Adrenal gland (tissue), 12 donors: Measurements from ENCODE around the gene PRKG1. TPM values are rescaled to one million over a fixed set of nuclear protein-coding genes. Genes with fewer than 3 reads are reported as not detected.

Experiments used
- DNase-seq, 7 donors: peaks; one replicate each; pipeline ENCODE4 v3.0.0-alpha.2; 2019 to 2020
- H3K27ac ChIP-seq, 5 donors: fragments of 200-600 bp; sonication (generic) in 4 of 5; 1 replicate in 3 of 5; 2 replicates in 2 of 5; pipeline versions ENCODE4 v1.5.1 to v1.8.0; 2016 to 2020; ENCODE audit warnings: mild to moderate bottlenecking in 1 of 5
- H3K27me3 ChIP-seq: fragments of 200-600 bp; 2 replicates; pipeline ENCODE4 v1.8.0; 2021
- H3K36me3 ChIP-seq, 2 donors: fragments of 200-600 bp; replicated peaks in 1 of 2; 1 replicate in 1 of 2; 2 replicates in 1 of 2; pipeline versions ENCODE4 v1.5.1 to v1.8.0; 2018 to 2022
- H3K4me1 ChIP-seq, 2 donors: fragments of 200-600 bp; replicated peaks in 1 of 2; 1 replicate in 1 of 2; 2 replicates in 1 of 2; pipeline versions ENCODE4 v1.5.1 to v1.8.0; 2018 to 2021
- H3K4me3 ChIP-seq, 4 donors: fragments of 200-600 bp; sonication (generic) in 3 of 4; one replicate each; pipeline ENCODE4 v1.5.1; 2016 to 2018
- H3K9me3 ChIP-seq, 3 donors: fragments of 200-600 bp; sonication (generic) in 1 of 3; replicated peaks in 1 of 3; 1 replicate in 2 of 3; 2 replicates in 1 of 3; pipeline versions ENCODE4 v1.5.1 to v1.8.0; 2016 to 2021
- POLR2A ChIP-seq, 2 donors: fragments of 450-650 bp; IDR thresholded peaks; one replicate each; pipeline ENCODE4 v1.6.1; 2017; ENCODE audit warnings: antibody characterized with exemption in 2 of 2, mild to moderate bottlenecking in 2 of 2, moderate library complexity in 1 of 2
- WGBS, 4 donors: extraction: QIAGEN DNeasy Blood & Tissue Kit in 2 of 4; methylation state at CpG; one replicate each; pipeline versions ENCODE4 v1.1.5 to v1.1.7; 2013 to 2017; 5-methylcytosine and 5-hydroxymethylcytosine counted together
- intact Hi-C, 2 donors: fragments of 100-400 bp; cut with DNase I; formaldehyde crosslinking; loops; one replicate each; pipeline versions ENCODE4 v1.14.1 to v1.15.0; 2022 to 2023
- polyA plus RNA-seq, 3 donors: library from polyadenylated mRNA; stranded (reverse); fragments of 200-250 nt in 2 of 3; fragments of 350-450 nt in 1 of 3; fragmentation: Illumina TruSeq in 1 of 3; extraction: RNeasy Lipid Tissue Mini Kit (QIAGEN cat#74804) in 1 of 3; gene quantifications; one replicate each; pipeline ENCODE4 v1.2.3, GENCODE V29; 2013 to 2014
- total RNA-seq, 9 donors: library from RNA; depleted of rRNA in 4 of 9; stranded (reverse); fragments of >200 nt in 4 of 9; fragments of 120-200 nt in 1 of 9; fragmentation: NEBNext Ultra II Directional in 1 of 9; extraction: Animal tissue kit (Norgen Biotek cat#: 25700) in 1 of 9; gene quantifications; one replicate each; pipeline versions ENCODE4 v1.1.0 to v1.2.4, GENCODE V29; 2013 to 2023
- TF ChIP-seq, protein P1 (sequence below), 6 experiments: fragments of 450-650 bp in 4 of 6; fragments of 200-600 bp in 2 of 6; sonication (generic) in 1 of 6; IDR thresholded peaks; 1 replicate in 5 of 6; 2 replicates in 1 of 6; pipeline versions ENCODE4 v1.5.1 to v1.8.0; 2016 to 2021; ENCODE audit warnings: antibody characterized with exemption in 6 of 6, mild to moderate bottlenecking in 2 of 6, moderate library complexity in 1 of 6
- donor health status: healthy with polysubstance abuse.
- donor health status: Bipolar disorder and iron deficiency.
- donor health status: DM: yes; HTN: yes; CAD: no.
- donor health status: DM: no; HTN: no; CAD: no.
- donor health status: DM: no; HTN: no; CAD: no.
- donor health status: DM: yes; HTN: yes; CAD: no.

The PRKG1 gene
- total and polyA plus RNA-seq, 12 donors, result 6.9 to 104 (median 29.7) TPM

DNA sequence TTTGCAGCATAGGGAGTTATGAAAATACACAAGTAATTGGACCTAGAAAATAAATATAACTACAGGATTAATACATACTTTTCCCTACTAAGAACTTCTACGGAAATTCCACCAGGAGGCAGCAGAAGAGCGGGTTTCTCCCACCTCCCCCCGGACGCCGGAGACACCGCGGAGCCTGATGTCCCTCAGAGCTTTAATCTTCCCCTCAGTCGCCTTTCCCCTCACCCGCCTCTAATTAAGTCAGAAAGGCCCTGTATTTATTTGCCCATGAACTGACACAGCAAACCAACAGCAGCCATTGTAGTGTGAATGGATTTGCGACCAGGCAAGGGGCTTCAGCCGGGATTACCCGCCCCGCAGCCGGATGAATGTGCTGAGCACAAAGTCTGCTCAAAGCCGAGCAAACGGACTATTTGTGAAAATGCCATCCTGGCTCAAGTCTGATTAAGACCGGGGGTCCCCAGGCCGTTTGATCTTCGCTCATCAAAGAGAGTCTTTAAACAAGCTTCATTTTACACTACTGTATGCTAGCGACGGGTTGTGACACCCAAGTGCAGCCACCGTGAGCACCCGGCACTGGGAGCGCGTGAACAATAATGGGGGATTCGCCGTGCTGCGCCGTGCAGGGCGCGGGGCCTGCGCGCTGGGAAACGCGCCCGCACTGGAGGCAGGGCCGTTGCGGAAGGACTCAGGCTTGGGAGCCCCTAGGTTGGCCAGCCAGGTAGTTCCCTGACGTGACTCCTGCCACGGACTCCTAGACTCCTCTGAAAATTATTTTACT lies 1234.2 kb downstream of the PRKG1 start:
- WGBS, 4 donors, result 5 to 9% (median 6%) methylated on average over 29 to 40 of the region's 40 CpGs
- H3K36me3 ChIP-seq, result no peaks in the 10 kb centered on the region
- H3K4me1 ChIP-seq, result peaks cover 0 to 11% of the 10 kb centered on the region in 2 donors
- H3K4me3 ChIP-seq, result peak overlapping the region in 2 of 4 donors; percentile 17 to 55
- TF ChIP-seq, protein P1, sequence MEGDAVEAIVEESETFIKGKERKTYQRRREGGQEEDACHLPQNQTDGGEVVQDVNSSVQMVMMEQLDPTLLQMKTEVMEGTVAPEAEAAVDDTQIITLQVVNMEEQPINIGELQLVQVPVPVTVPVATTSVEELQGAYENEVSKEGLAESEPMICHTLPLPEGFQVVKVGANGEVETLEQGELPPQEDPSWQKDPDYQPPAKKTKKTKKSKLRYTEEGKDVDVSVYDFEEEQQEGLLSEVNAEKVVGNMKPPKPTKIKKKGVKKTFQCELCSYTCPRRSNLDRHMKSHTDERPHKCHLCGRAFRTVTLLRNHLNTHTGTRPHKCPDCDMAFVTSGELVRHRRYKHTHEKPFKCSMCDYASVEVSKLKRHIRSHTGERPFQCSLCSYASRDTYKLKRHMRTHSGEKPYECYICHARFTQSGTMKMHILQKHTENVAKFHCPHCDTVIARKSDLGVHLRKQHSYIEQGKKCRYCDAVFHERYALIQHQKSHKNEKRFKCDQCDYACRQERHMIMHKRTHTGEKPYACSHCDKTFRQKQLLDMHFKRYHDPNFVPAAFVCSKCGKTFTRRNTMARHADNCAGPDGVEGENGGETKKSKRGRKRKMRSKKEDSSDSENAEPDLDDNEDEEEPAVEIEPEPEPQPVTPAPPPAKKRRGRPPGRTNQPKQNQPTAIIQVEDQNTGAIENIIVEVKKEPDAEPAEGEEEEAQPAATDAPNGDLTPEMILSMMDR (IDR thresholded peaks at IDR 0.05), result peak; percentile 54 to 80 (median 72)
- TF ChIP-seq POLR2A (IDR thresholded peaks at IDR 0.05), result no peak
- intact Hi-C loops, result loop anchor here (5.0 kb wide), 2 partner anchors 179 to 184 kb away; no protein-coding TSS in a partner anchor
- no peaks in the 10 kb centered on the region for H3K9me3 ChIP-seq
- peaks cover 11% of the 10 kb centered on the region for H3K27me3 ChIP-seq
- DNase-seq, result peak; percentile 35 to 66 (median 61)
- no peak overlapping the region for H3K27ac ChIP-seq

DNA sequence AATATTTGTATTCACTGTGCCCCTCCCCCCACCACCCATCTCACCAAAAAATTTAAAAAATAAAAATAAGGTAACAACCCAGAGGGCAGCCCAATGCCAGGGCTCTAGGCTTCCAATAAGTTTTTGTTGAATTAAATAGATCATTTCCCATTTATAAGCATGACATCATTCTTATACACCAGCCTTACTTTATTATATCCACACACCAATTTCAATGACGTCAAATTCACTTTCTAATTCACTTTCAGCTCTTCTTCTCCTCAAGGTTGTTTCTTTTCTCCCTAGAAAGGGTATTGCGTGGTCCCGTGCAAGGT lies 1238.6 kb downstream of the PRKG1 start:
- WGBS, 4 donors, result 5 to 13% (median 9%) methylated on average over 3 of the region's 3 CpGs
- Histone ChIP-seq H3K27ac (no peak overlapping the region), H3K9me3 (no peaks in the 10 kb centered on the region), H3K4me3 (peak overlapping the region in 1 of 4 donors; percentile 69), H3K36me3 (no peaks in the 10 kb centered on the region), H3K4me1 (peaks cover 0 to 25% of the 10 kb centered on the region in 2 donors), H3K27me3 (peaks cover 11% of the 10 kb centered on the region)
- TF ChIP-seq, protein P1 (IDR thresholded peaks at IDR 0.05), result no peak
- no peak for TF ChIP-seq POLR2A (IDR thresholded peaks at IDR 0.05)
- intact Hi-C loops, result no loop called here
- no peak for DNase-seq

DNA sequence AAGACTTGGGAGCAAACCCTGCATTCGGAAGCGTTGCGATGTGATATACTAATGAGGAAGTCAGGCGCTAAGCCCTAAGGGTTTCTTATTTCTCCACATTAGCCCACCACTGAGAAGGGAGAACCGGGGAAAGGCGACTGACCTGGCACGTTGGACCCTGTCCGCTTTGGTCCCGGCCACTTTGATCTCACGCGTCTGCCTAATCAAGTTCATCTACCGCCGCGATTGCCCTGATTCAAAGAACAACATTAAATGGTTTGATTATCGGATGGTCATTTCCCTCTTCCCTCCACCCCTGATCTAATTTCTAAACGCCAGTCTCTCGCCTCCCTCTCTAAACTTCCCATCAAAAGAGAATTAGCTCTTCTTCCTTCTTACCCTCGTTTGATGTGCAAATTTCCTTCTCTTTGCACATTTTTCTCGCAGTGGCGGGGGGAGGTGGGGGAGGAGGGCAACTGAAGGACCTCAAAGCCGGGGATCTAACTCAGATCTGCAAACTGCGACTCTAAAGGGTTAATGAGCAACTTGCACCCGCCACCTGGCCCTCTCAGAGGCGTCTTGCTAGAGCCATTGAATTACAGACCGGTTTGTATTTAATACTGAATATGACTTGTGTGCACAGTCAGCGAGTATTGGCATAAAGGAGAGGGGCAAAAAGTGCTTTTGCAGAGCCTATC lies 1239.1 kb downstream of the PRKG1 start:
- intact Hi-C loops, result no loop called here
- Histone ChIP-seq H3K4me1 (peaks cover 0 to 24% of the 10 kb centered on the region in 2 donors), H3K36me3 (no peaks in the 10 kb centered on the region), H3K27ac (no peak overlapping the region), H3K27me3 (peaks cover 11% of the 10 kb centered on the region), H3K4me3 (peak overlapping the region in 2 of 4 donors; percentile 31 to 69), H3K9me3 (no peaks in the 10 kb centered on the region)
- TF ChIP-seq POLR2A (IDR thresholded peaks at IDR 0.05), result no peak
- TF ChIP-seq, protein P1 (IDR thresholded peaks at IDR 0.05), result no peak
- WGBS, 4 donors, result 2 to 5% (median 3%) methylated on average over 24 to 26 of the region's 26 CpGs
- peak in 1 of 7 donors; percentile 1 for DNase-seq

DNA sequence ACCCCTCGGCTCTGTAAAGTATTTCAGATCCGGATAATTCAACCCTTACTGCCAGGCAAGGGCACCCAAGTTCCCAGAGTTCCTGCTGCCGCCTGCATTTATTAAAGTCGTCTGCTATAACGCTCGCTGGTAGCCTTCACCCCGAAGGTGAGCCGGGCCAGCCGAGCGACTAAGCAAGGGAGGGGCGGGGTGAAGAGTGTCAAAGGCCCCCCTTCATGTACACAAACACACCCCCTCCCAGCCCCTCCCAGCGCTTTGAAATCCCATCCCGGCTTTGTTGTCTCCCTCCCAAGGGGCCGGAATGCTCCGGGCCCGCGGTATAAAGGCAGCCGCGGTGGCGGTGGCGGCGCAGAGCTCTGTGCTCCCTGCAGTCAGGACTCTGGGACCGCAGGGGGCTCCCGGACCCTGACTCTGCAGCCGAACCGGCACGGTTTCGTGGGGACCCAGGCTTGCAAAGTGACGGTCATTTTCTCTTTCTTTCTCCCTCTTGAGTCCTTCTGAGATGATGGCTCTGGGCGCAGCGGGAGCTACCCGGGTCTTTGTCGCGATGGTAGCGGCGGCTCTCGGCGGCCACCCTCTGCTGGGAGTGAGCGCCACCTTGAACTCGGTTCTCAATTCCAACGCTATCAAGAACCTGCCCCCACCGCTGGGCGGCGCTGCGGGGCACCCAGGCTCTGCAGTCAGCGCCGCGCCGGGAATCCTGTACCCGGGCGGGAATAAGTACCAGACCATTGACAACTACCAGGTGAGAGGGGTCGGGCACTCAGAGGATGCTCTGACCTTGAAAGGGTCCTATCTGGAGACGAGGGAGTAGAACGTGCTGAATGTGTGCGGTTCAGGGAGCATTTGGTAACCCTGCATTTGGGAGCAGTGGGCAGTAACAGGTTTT lies 1239.9 kb downstream of the PRKG1 start, which contains the start of gene DKK1:
Gene DKK1 (plus strand): TSS at position 349 of the 889 bp plus-strand sequence. CDS start 154 bp downstream, at position 503.
- H3K4me1 ChIP-seq, result peaks cover 0 to 20% of the 10 kb centered on the region in 2 donors
- no peak within 1 kb of the TSS for H3K27ac ChIP-seq
- TF ChIP-seq, protein P1 (IDR thresholded peaks at IDR 0.05), result peak; percentile 31 to 58 (median 50)
- TF ChIP-seq POLR2A (IDR thresholded peaks at IDR 0.05), result no peak
- H3K9me3 ChIP-seq, result no peaks in the 10 kb centered on the region
- DNase-seq, result peak; percentile 23 to 65 (median 47)
- WGBS, 4 donors, result 0 to 2% (median 1%) methylated on average over 21 to 55 of the region's 55 CpGs
- intact Hi-C loops, result no loop called here
- H3K36me3 ChIP-seq, result no peaks in the 10 kb centered on the region
- peak within 1 kb of the TSS in 2 of 4 donors; percentile 31 to 69 for H3K4me3 ChIP-seq
- peaks cover 11% of the 10 kb centered on the region for H3K27me3 ChIP-seq
